Suprapubic skin (tissue), 4 donors: Measurements from ENCODE around the gene TNS2. TPM values are rescaled to one million over a fixed set of nuclear protein-coding genes. Genes with fewer than 3 reads are reported as not detected.

Experiments used
- DNase-seq, 2 donors: peaks; one replicate each; pipeline ENCODE4 v3.0.0-alpha.2; 2019; ENCODE audit warnings: low spot score in 2 of 2
- H3K27ac ChIP-seq: fragments of 200-600 bp; sonication (generic); one replicate; pipeline ENCODE4 v1.5.1; 2019
- H3K27me3 ChIP-seq: fragments of 200-600 bp; sonication (generic); one replicate; pipeline ENCODE4 v1.5.1; 2019
- H3K36me3 ChIP-seq: fragments of 200-600 bp; sonication (generic); one replicate; pipeline ENCODE4 v1.5.1; 2019
- H3K4me1 ChIP-seq: fragments of 200-600 bp; sonication (generic); one replicate; pipeline ENCODE4 v1.5.1; 2019
- H3K4me3 ChIP-seq: fragments of 200-600 bp; sonication (generic); one replicate; pipeline ENCODE4 v1.5.1; 2019; ENCODE audit warnings: mild to moderate bottlenecking
- H3K9me3 ChIP-seq: fragments of 200-600 bp; sonication (generic); one replicate; pipeline ENCODE4 v1.5.1; 2019
- EP300 ChIP-seq: sonication (generic); formaldehyde crosslinking; IDR thresholded peaks from one replicate; pipeline ENCODE4 v1.6.1; 2017; ENCODE audit warnings: antibody characterized with exemption
- POLR2A ChIP-seq, 2 donors: fragments of 450-650 bp; IDR thresholded peaks; one replicate each; pipeline ENCODE4 v1.6.1; 2017; ENCODE audit warnings: antibody characterized with exemption in 2 of 2, mild to moderate bottlenecking in 2 of 2, moderate library complexity in 2 of 2
- POLR2AphosphoS5 ChIP-seq, 3 donors: sonication (generic); formaldehyde crosslinking; IDR thresholded peaks; one replicate each; pipeline ENCODE4 v1.6.1; 2017; ENCODE audit warnings: antibody characterized with exemption in 3 of 3
- WGBS: methylation state at CpG from one replicate; pipeline ENCODE4 v1.1.5; 2018; 5-methylcytosine and 5-hydroxymethylcytosine counted together
- total RNA-seq, 4 donors: library from RNA; depleted of rRNA; stranded (reverse); fragments of >200 nt; gene quantifications; one replicate each; pipeline ENCODE4 v1.1.0, GENCODE V29; 2016
- TF ChIP-seq, protein P1 (sequence below), 2 donors: fragments of 200-600 bp in 1 of 2; fragments of 450-650 bp in 1 of 2; sonication (generic) in 1 of 2; IDR thresholded peaks; one replicate each; pipeline ENCODE4 v1.5.1; 2016 to 2019; ENCODE audit warnings: antibody characterized with exemption in 2 of 2, mild to moderate bottlenecking in 1 of 2, moderate library complexity in 1 of 2

Gene TNS2
- total RNA-seq, 4 donors from 2014 or later = 22.8 to 122 (median 78.2) TPM

DNA sequence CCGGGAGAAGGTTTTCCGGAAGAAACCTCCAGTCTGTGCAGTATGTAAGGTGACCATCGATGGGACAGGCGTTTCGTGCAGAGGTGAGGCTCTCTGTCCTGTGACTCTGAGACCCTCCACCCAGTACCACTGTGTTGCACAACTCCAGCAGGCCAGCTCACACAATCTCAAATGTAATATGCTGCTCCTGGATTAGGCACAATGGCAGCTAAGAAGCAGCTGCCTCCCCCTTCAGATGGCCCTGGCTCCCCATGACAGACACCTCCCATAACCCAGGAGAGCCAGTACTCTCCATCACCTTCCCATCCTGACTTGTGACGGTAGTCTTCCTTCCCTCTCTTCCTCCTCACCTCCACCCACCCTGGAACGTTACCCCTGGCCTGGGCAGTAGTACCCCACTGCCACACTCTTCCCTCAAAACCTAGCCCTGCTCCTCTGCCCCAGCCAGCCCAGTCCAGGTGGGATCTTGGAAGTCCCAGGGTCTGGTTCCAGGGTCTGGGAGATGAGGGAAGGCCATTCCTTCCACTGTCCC, 2.1 kb downstream of the TNS2 start:
- Histone ChIP-seq H3K4me1 (peaks cover 72% of the 10 kb centered on the region), H3K9me3 (no peaks in the 10 kb centered on the region), H3K4me3 (peak overlapping the region; percentile 74), H3K27me3 (no peaks in the 10 kb centered on the region), H3K27ac (peak overlapping the region; percentile 99), H3K36me3 (peaks cover 11% of the 10 kb centered on the region)
- DNase-seq = peak; percentile 59 to 65
- TF ChIP-seq POLR2AphosphoS5 (IDR thresholded peaks at IDR 0.05) (no peak), POLR2A (IDR thresholded peaks at IDR 0.05) (no peak), EP300 (no peak)
- TF ChIP-seq, protein P1, sequence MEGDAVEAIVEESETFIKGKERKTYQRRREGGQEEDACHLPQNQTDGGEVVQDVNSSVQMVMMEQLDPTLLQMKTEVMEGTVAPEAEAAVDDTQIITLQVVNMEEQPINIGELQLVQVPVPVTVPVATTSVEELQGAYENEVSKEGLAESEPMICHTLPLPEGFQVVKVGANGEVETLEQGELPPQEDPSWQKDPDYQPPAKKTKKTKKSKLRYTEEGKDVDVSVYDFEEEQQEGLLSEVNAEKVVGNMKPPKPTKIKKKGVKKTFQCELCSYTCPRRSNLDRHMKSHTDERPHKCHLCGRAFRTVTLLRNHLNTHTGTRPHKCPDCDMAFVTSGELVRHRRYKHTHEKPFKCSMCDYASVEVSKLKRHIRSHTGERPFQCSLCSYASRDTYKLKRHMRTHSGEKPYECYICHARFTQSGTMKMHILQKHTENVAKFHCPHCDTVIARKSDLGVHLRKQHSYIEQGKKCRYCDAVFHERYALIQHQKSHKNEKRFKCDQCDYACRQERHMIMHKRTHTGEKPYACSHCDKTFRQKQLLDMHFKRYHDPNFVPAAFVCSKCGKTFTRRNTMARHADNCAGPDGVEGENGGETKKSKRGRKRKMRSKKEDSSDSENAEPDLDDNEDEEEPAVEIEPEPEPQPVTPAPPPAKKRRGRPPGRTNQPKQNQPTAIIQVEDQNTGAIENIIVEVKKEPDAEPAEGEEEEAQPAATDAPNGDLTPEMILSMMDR (IDR thresholded peaks at IDR 0.05) = no peak
- 72% methylated on average over 7 of the region's 7 CpGs for WGBS

DNA sequence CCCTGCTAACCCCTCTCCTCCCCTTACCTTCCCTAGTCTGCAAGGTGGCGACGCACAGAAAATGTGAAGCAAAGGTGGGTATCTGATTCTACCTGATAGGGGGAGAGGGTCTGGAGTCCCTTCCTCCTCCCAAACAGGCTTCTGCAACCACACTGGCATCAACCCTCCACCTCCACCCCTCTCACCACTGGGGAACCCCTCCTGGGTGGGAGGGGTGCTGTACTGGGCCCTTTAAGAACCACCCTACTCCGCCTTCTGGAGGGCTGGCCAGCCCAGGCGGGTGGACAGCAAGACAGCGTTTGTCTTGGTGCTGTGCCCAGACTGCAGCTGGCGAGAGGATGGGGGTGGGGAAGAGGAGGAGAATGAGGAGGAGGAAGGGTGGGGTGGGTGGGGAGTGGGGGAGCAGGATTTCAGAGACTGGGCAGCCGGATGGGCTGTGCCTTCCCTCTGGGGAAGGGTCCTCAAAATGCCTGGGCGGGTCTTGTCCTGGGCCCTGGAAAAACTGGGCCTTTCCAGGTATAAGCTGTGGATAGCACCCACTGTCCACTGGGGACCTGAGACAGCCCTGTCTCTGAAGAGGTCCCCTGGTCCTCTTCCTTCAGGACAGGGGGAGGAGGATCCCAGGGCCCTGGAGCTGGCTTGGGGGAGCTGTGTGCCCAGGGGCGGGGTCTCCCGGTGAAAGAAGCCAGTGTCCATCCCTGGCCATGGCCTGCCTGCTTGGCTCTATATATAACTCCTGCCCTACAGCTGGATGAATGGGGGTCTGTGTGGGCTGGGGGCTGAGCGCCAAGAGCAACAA, 2.8 kb downstream of the TNS2 start:
- 27% methylated on average over 6 of the region's 11 CpGs for WGBS
- Histone ChIP-seq H3K27me3 (no peaks in the 10 kb centered on the region), H3K36me3 (peaks cover 18% of the 10 kb centered on the region), H3K9me3 (no peaks in the 10 kb centered on the region), H3K27ac (peak overlapping the region; percentile 99), H3K4me3 (peak overlapping the region; percentile 74), H3K4me1 (peaks cover 70% of the 10 kb centered on the region)
- TF ChIP-seq POLR2A (IDR thresholded peaks at IDR 0.05) = no peak
- no peak for TF ChIP-seq POLR2AphosphoS5 (IDR thresholded peaks at IDR 0.05)
- no peak for TF ChIP-seq EP300
- TF ChIP-seq, protein P1 (IDR thresholded peaks at IDR 0.05) = no peak
- peak; percentile 83 to 90 for DNase-seq

DNA sequence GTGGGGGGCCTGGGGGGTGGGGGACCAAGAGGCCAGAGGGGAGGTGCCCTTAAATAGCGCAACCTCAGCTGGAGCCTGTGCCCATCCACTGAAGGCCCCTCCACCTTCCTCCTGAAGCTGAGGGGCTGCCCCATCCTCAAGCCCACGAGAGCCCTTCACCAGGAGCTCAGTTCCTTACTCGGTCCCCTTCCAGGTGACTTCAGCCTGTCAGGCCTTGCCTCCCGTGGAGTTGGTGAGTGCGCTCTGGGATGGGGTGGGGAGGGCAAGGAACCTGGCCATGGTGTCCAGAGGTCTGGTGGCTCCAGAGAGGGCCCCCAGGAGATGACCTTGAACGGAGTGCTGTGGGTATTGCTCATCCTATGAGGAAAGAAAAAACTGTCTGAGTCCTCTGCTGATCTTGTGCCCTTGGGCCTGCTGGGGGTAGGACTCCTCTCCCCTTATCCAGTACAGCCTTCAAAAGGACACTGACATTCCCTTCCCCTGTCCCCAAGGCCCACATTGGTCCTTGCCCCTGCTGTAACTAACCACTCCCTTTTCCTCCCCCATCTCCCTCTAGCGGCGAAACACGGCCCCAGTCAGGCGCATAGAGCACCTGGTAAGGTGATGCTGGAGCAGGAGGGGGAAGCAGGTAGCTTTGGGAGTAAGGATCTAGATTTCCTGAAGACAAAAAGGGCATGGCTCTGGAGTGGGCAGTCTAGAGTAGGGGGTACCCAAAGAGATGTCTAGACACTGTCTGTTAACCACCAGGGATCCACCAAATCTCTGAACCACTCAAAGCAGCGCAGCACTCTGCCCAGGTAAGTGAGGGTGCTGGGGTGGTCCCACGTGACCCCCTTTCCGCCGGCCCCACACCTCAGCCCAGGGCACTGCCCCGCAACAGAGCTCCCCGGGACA, 3.6 kb downstream of the TNS2 start:
- peak; percentile 83 to 84 for DNase-seq
- WGBS = 34% methylated on average over 11 of the region's 16 CpGs
- TF ChIP-seq, protein P1 (IDR thresholded peaks at IDR 0.05) = peak; percentile 57 to 70
- TF ChIP-seq EP300 (no peak), POLR2A (IDR thresholded peaks at IDR 0.05) (no peak), POLR2AphosphoS5 (IDR thresholded peaks at IDR 0.05) (no peak)
- Histone ChIP-seq H3K27ac (peak overlapping the region; percentile 99), H3K4me1 (peaks cover 61% of the 10 kb centered on the region), H3K27me3 (no peaks in the 10 kb centered on the region), H3K4me3 (peak overlapping the region; percentile 74), H3K9me3 (no peaks in the 10 kb centered on the region), H3K36me3 (peaks cover 26% of the 10 kb centered on the region)

DNA sequence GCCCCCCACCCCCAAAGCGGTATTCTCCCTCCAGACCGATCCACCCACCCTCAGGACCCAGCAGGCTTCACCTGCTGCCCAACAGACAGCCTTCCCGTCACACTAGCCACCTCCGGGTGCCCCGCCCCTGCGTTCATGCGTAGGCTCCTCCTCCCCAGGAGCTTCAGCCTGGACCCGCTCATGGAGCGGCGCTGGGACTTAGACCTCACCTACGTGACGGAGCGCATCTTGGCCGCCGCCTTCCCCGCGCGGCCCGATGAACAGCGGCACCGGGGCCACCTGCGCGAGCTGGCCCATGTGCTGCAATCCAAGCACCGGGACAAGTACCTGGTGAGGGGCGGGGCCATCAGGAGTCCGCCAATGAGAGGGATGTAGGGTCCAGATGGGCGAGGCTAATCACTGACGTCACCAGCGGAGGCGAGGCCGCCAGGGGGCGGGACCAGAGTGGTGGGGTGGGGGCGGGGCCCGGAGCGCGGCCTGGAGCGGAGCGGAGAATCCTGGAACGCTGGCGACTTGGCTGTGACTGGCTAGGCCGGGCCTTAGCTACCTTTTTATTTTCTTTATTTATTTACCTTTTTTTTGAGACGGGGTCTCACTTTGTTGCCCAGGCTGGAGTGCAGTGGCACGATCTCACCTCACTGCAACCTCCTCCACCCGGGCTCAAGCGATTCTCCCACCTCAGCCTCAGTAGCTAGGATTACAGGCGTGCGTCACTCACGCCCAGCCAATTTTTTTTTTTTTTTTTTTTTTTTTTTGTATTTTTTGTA, 4.4 kb downstream of the TNS2 start:
- DNase-seq = peak; percentile 95 to 97
- H3K36me3 ChIP-seq = peaks cover 34% of the 10 kb centered on the region
- peak overlapping the region; percentile 74 for H3K4me3 ChIP-seq
- H3K27ac ChIP-seq = peak overlapping the region; percentile 99
- WGBS = 6% methylated on average over 19 of the region's 48 CpGs
- no peaks in the 10 kb centered on the region for H3K27me3 ChIP-seq
- H3K4me1 ChIP-seq = peaks cover 55% of the 10 kb centered on the region
- no peaks in the 10 kb centered on the region for H3K9me3 ChIP-seq
- TF ChIP-seq POLR2AphosphoS5 (IDR thresholded peaks at IDR 0.05) (peak in 1 of 3 donors; percentile 73), POLR2A (IDR thresholded peaks at IDR 0.05) (no peak)
- TF ChIP-seq, protein P1 (IDR thresholded peaks at IDR 0.05) = no peak
